ENCODE results near the gene PRR14L. TPM values are rescaled to one million over a fixed set of nuclear protein-coding genes. Genes with fewer than 3 reads are reported as not detected.
"Not testable (repeated sequence)": the region's sequence is repeated elsewhere in the genome, so short reads cannot be mapped to it uniquely, and the experiment has no call there.

The PRR14L gene
- total RNA-seq, result 10 to 100 TPM; 40.2 to 45.1 TPM

DNA sequence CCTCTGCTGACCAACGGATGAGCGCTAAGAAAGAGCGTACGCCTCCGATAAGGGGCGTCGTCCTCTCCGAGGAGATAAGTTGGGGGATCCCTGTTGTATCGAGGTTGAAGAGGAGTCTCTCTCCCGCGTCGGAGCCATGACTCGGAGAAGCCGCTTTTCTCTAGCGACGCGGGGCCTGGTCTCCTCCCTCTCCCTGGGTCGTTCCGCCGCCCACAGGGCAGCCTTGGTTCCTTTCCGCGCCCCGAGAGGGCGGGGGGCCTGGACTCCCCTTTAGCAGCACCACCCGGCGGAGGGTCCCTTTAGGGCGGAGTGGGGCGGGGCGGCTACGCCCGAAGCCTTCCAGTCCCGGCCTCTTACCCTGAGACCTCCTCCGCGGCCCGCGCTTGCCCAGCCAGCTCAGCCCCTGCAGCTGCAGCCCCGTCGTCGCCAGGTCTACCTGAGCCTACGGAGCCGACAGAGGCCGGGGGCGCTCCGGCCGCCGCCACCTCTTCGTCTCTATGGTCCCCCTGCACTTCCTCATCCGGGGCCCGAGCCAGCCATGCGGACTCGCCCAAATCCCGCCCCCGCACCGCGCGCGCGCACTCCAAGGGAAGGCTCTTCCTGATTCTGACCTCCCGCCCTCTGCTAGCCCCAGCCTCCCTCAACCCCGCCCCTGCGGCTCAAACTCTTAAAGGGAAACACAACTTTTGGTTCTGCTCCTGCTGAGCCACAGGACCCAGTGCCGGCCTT lies at the start of gene PRR14L:
TSS of gene PRR14L (minus strand) at position 497 of the 729 bp plus-strand sequence. CDS start 11,272 bp downstream, outside the sequence.
- H3K27me3 Mint-ChIP-seq, result no peaks in the 10 kb centered on the region
- no peaks in the 10 kb centered on the region for H3K9me3 Mint-ChIP-seq
- H3K4me3 Mint-ChIP-seq, result peak within 1 kb of the TSS; percentile 89
- H3K4me1 Mint-ChIP-seq (ENCODE audit: low read depth), result peaks cover 48% of the 10 kb centered on the region
- peaks cover 17% of the 10 kb centered on the region for H3K36me3 Mint-ChIP-seq (ENCODE audit: low read depth)
- CTCF ChIA-PET, result no interaction called here
- DNase-seq (peak; percentile 100), ATAC-seq (peak; percentile 77)
- TF ChIP-seq, protein P1, sequence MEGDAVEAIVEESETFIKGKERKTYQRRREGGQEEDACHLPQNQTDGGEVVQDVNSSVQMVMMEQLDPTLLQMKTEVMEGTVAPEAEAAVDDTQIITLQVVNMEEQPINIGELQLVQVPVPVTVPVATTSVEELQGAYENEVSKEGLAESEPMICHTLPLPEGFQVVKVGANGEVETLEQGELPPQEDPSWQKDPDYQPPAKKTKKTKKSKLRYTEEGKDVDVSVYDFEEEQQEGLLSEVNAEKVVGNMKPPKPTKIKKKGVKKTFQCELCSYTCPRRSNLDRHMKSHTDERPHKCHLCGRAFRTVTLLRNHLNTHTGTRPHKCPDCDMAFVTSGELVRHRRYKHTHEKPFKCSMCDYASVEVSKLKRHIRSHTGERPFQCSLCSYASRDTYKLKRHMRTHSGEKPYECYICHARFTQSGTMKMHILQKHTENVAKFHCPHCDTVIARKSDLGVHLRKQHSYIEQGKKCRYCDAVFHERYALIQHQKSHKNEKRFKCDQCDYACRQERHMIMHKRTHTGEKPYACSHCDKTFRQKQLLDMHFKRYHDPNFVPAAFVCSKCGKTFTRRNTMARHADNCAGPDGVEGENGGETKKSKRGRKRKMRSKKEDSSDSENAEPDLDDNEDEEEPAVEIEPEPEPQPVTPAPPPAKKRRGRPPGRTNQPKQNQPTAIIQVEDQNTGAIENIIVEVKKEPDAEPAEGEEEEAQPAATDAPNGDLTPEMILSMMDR (IDR thresholded peaks at IDR 0.05), result no peak
- peak within 1 kb of the TSS; percentile 90 for H3K27ac Mint-ChIP-seq
- POLR2A ChIA-PET, result interaction anchor here (0.9 to 1.1 kb wide), 2 partner anchors 85 to 119 kb away, joined by 3 read pairs; no protein-coding TSS in a partner anchor
- intact Hi-C loops (cut with micrococcal nuclease), result loop anchor here (5.0 to 10.0 kb wide), 2 partner anchors 87 to 195 kb away; partner anchors contain the start of genes PISD and YWHAH

DNA sequence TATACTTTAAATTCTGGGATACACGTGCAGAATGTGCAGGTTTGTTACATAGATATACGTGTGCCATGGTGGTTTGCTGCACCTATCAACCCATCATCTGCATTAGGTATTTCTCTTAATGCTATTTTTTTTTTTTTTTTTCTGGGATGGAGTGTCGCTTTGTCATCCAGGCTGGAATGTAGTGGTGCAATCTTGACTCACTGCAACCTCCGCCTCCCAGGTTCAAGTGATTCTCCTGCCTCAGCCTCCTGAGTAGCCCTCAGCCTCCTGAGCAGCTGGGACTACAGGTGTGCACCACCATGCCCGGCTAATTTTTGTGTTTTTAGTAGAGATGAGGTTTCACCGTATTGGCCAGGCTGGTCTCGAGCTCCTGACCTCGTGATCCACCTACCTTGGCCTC lies 49.4 kb upstream of the PRR14L start:
- DNase-seq; H3K27ac Mint-ChIP-seq; intact Hi-C loops (cut with micrococcal nuclease); H3K27me3 Mint-ChIP-seq; H3K9me3 Mint-ChIP-seq; H3K4me3 Mint-ChIP-seq; ATAC-seq; H3K4me1 Mint-ChIP-seq (ENCODE audit: low read depth); CTCF ChIA-PET; POLR2A ChIA-PET: not testable (repeated sequence)
- peaks cover 39% of the 10 kb centered on the region for H3K36me3 Mint-ChIP-seq (ENCODE audit: low read depth)

DNA sequence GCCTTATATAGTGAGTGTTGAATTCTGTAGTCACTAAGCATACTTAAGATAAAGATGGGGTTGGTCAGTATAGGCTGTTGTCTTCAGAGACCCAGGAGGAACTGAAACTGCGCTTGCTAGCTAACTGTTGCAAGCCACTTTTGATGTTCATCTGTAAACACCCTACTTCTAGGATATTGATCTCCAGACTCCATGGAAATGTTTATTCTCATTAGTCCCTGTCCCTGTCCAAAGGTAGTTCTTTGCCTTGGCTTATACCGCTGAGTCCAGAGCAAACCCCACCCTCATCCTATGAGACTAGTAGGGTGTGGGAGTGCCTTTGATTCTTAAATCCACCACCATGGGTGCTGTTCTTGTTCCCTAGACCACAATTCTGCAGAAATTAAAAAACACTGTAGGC lies 40.3 kb upstream of the PRR14L start:
- DNase-seq (no peak), ATAC-seq (no peak)
- TF ChIP-seq, protein P1 (IDR thresholded peaks at IDR 0.05), result no peak
- intact Hi-C loops (cut with micrococcal nuclease), result no loop called here
- no peak overlapping the region for H3K4me3 Mint-ChIP-seq
- peaks cover 24% of the 10 kb centered on the region for H3K36me3 Mint-ChIP-seq (ENCODE audit: low read depth)
- POLR2A ChIA-PET, result interaction anchor here (0.7 to 1.1 kb wide), 2 partner anchors 82 to 444 kb away, joined by 3 read pairs; no protein-coding TSS in a partner anchor
- CTCF ChIA-PET, result interaction anchor here (1.2 kb wide), 1 partner anchor 180 kb away, joined by 4 read pairs; no protein-coding TSS in a partner anchor
- H3K27me3 Mint-ChIP-seq, result no peaks in the 10 kb centered on the region
- no peak overlapping the region for H3K27ac Mint-ChIP-seq
- H3K4me1 Mint-ChIP-seq (ENCODE audit: low read depth), result peaks cover 8% of the 10 kb centered on the region
- no peaks in the 10 kb centered on the region for H3K9me3 Mint-ChIP-seq

DNA sequence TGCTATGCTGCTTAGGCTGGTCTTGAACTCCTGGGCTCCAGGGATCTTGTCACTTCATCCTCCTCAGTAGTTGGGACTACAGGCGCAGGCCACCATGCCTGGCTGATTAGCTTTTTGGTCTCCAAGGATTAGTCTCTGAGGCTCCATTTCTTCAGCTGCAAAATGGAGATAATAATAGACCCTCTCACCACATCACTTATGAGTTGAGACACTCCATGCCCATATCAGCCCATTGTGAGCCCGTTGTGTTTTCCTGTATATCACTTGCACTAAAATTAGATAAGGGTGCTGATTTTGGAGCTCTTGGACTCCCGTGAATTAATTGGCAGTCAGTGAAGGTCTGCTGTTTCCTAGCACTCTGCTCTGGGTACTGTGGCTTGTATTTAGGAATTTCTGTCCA lies 39.9 kb upstream of the PRR14L start:
- no peak overlapping the region for H3K27ac Mint-ChIP-seq
- ATAC-seq, result no peak
- intact Hi-C loops (cut with micrococcal nuclease), result no loop called here
- peaks cover 24% of the 10 kb centered on the region for H3K36me3 Mint-ChIP-seq (ENCODE audit: low read depth)
- no peak overlapping the region for H3K4me3 Mint-ChIP-seq
- H3K27me3 Mint-ChIP-seq, result no peaks in the 10 kb centered on the region
- no peaks in the 10 kb centered on the region for H3K9me3 Mint-ChIP-seq
- DNase-seq, result no peak
- TF ChIP-seq, protein P1 (IDR thresholded peaks at IDR 0.05), result no peak
- CTCF ChIA-PET, result interaction anchor here (1.2 kb wide), 1 partner anchor 180 kb away, joined by 4 read pairs; no protein-coding TSS in a partner anchor
- H3K4me1 Mint-ChIP-seq (ENCODE audit: low read depth), result peaks cover 8% of the 10 kb centered on the region
- POLR2A ChIA-PET, result interaction anchor here (0.7 to 1.5 kb wide), 2 partner anchors 83 to 128 kb away, joined by 3 to 4 read pairs; partner anchors contain the start of gene PISD

DNA sequence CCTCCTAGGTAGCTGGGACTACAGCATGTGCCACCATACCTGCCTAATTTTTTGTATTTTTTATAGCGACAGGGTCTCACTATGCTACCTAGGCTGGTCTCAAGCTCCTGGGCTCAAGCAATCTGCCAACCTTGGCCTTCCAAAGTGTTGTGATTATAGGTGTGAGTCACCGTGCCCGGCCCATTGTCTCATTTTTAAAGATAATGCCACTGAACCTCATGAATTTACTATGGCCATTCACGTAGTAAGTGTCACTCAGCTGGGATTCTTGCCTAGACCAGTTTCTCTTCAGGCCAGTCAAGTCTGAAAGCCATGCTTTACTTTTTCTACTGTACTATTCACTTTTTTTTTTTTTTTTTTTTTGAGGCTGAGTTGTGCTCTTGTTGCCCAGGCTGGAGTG lies 26.3 kb upstream of the PRR14L start:
- intact Hi-C loops (cut with micrococcal nuclease), result no loop called here
- no peak for ATAC-seq
- no peak overlapping the region for H3K4me3 Mint-ChIP-seq
- H3K27ac Mint-ChIP-seq, result no peak overlapping the region
- TF ChIP-seq, protein P1 (IDR thresholded peaks at IDR 0.05), result no peak
- no peaks in the 10 kb centered on the region for H3K4me1 Mint-ChIP-seq (ENCODE audit: low read depth)
- ChIA-PET CTCF (no interaction called here), POLR2A (interaction anchor here (1.0 kb wide), 1 partner anchor 10 kb away, joined by 3 read pairs; no protein-coding TSS in a partner anchor)
- H3K9me3 Mint-ChIP-seq, result no peaks in the 10 kb centered on the region
- no peak for DNase-seq
- peaks cover 26% of the 10 kb centered on the region for H3K36me3 Mint-ChIP-seq (ENCODE audit: low read depth)
- no peaks in the 10 kb centered on the region for H3K27me3 Mint-ChIP-seq

All from activated CD8-positive, alpha-beta T cell treated with anti-CD3 and anti-CD28 coated beads for 36 hours (primary cell).